A549 treated with AZD2906 at 1 μM for 4 hours (cell line): Measurements from ENCODE around the gene HELB. TPM values are rescaled to one million over a fixed set of nuclear protein-coding genes. Genes with fewer than 3 reads are reported as not detected.

ENCODE experiments used
- total RNA-seq: library from RNA; stranded (reverse); fragments of 200-300 nt; extraction: Qiagen RNA extraction; gene quantifications from 5 replicates; pipeline ENCODE4 v1.2.3, GENCODE V29; 2022

Gene HELB
- 0.80 to 1.3 TPM (median 1.2 TPM) in 5 replicates for total RNA-seq

DNA sequence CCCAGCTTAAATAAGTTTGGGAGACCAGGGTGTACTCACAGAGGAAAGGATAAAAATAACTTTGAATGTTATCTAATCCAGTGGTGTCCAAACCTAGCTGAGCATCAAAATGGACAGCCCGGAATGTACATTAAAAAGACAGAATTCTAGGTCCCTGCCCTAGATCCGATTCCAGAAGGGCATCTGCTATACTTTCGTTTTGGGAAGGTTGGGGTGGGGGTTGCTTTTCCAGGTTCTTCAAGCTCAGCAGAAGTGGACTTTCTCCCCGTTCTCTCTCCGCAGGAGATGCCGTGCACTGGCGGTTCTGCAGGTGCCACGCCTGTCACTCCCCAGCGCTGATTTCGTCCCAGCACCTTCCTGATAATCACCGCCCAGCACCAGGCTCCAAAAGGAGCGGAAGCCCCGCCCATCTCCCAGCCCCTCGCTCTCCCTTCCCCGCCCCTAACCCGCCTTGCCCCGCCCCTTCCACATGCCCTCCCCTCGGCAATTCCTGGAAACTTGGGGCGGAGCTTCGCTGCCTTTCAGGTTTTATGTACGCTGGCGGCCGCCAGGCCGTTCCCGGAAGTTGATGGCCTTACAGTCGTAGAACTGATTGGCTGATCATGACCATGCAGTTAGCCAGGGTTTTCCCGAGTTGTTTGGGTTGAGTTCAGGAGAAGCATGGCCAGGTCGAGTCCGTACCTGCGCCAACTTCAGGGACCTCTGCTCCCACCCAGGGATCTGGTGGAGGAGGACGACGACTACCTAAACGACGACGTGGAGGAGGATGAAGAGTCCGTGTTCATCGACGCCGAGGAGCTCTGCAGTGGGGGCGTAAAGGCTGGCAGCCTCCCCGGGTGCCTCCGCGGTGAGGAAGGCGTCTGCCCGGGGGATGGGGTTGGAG lies at the start of gene HELB:
TSS of gene HELB (plus strand) at position 550 of the 883 bp plus-strand sequence. CDS start at position 661, 111 bp downstream.

Other genes starting within 250 kb of the HELB start
- 48.0 to 52.1 TPM (median 51.6 TPM) in 5 replicates for gene LLPH, start 171.7 kb upstream of the HELB start, total RNA-seq
- gene TMBIM4, start 132.5 kb upstream of the HELB start, total RNA-seq = 42.7 to 52.5 TPM (median 49.8 TPM) in 5 replicates
- 1.0 to 1.6 TPM (median 1.4 TPM) in 5 replicates for gene IRAK3, start 113.3 kb upstream of the HELB start, total RNA-seq